Aorta (tissue), 5 donors: ENCODE measurements around the gene OBSCN. TPM values are rescaled to one million over a fixed set of nuclear protein-coding genes. Genes with fewer than 3 reads are reported as not detected.
A peak's percentile ranks its signal among the peaks of the same experiment; 100 is the strongest.

Experiments
- ATAC-seq: fragments of 200-7000 bp; cut with Tn5 transposase; one replicate; pipeline ENCODE4 v1.9.1; 2022; ENCODE audit warnings: moderate library complexity; ENCODE audit not compliant: low FRiP score
- DNase-seq, 2 donors: peaks; one replicate each; pipeline ENCODE4 v3.0.0-alpha.2; 2020
- H3K27ac ChIP-seq, 2 donors: one replicate each; pipeline ENCODE4 v1.5.1; 2013; ENCODE audit warnings: low read length in 2 of 2, mild to moderate bottlenecking in 2 of 2, moderate library complexity in 2 of 2, control low read depth in 1 of 2, inconsistent platforms in 1 of 2, low read depth in 1 of 2
- H3K27me3 ChIP-seq, 2 donors: one replicate each; pipeline ENCODE4 v1.6.1; 2013; ENCODE audit warnings: control low read depth in 1 of 2, low read length in 1 of 2, mild to moderate bottlenecking in 1 of 2, moderate library complexity in 1 of 2; ENCODE audit not compliant: insufficient read depth in 2 of 2, control insufficient read depth in 1 of 2
- H3K36me3 ChIP-seq, 2 donors: one replicate each; pipeline ENCODE4 v1.6.1; 2013; ENCODE audit warnings: control low read depth in 1 of 2, low read length in 1 of 2, mild to moderate bottlenecking in 1 of 2; ENCODE audit not compliant: insufficient read depth in 2 of 2, control insufficient read depth in 1 of 2
- H3K4me1 ChIP-seq, 2 donors: one replicate each; pipeline ENCODE4 v1.6.1; 2013; ENCODE audit warnings: low read length in 2 of 2, control low read depth in 1 of 2, mild to moderate bottlenecking in 1 of 2, moderate library complexity in 1 of 2; ENCODE audit not compliant: insufficient read depth in 2 of 2, control insufficient read depth in 1 of 2
- H3K4me3 ChIP-seq, 2 donors: one replicate each; pipeline ENCODE4 v1.5.1; 2013; ENCODE audit warnings: low read length in 2 of 2, control low read depth in 1 of 2, mild to moderate bottlenecking in 1 of 2
- H3K9me3 ChIP-seq: one replicate; pipeline ENCODE4 v1.6.1; 2013; ENCODE audit warnings: mild to moderate bottlenecking, low read length; ENCODE audit not compliant: control insufficient read depth
- WGBS, 2 donors: extraction: QIAGEN DNeasy Blood & Tissue Kit; methylation state at CpG; one replicate each; pipeline ENCODE4 v1.1.7; 2013; 5-methylcytosine and 5-hydroxymethylcytosine counted together
- intact Hi-C, 2 donors: fragments of 100-400 bp; cut with DNase I; formaldehyde crosslinking; loops; one replicate each; pipeline versions ENCODE4 v1.14.2 to v1.15.0; 2022
- polyA plus RNA-seq, 2 donors: library from polyadenylated mRNA; stranded (reverse); fragments of 200-250 nt; gene quantifications; one replicate each; pipeline ENCODE4 v1.2.3, GENCODE V29; 2013
- total RNA-seq, 2 donors: library from RNA; stranded (reverse); fragmentation: NEBNext Ultra II Directional; extraction: Animal tissue kit (Norgen Biotek cat#: 25700); gene quantifications; one replicate each; pipeline ENCODE4 v1.2.1, GENCODE V29; 2021
- donor health status: healthy with polysubstance abuse.
- donor health status: Bipolar disorder and iron deficiency.
- donor health status: DM: no; HTN: no; CAD: no.
- donor health status: DM: no; HTN: no; CAD: no.
- donor health status: DM: yes; HTN: yes; CAD: no.

OBSCN gene
- total and polyA plus RNA-seq, 4 donors = 2.0 to 19.3 (median 6.4) TPM

- WGBS, 2 donors = 91 to 92% methylated on average over 18 of the region's 18 CpGs
- Histone ChIP-seq H3K36me3 (no peaks in the 10 kb centered on the region), H3K4me3 (no peak overlapping the region), H3K9me3 (no peaks in the 10 kb centered on the region), H3K4me1 (no peaks in the 10 kb centered on the region), H3K27me3 (no peaks in the 10 kb centered on the region), H3K27ac (no peak overlapping the region)
- ATAC-seq = no peak
- no peak for DNase-seq
- intact Hi-C loops = loop anchor here in 1 of 2 donors (5.0 kb wide), 1 partner anchor 48 kb away; no protein-coding TSS in a partner anchor
Measured at GRCh38 chr1:228175316-228176023, 32.4 kb upstream of the OBSCN start.

- H3K27me3 ChIP-seq = no peaks in the 10 kb centered on the region
- H3K27ac ChIP-seq = no peak overlapping the region
- no peak overlapping the region for H3K4me3 ChIP-seq
- H3K9me3 ChIP-seq = no peaks in the 10 kb centered on the region
- WGBS, 2 donors = 93 to 94% methylated on average over 4 of the region's 4 CpGs
- no peaks in the 10 kb centered on the region for H3K36me3 ChIP-seq
- no peak for ATAC-seq
- H3K4me1 ChIP-seq = no peaks in the 10 kb centered on the region
- intact Hi-C loops = loop anchor here in 1 of 2 donors (5.0 kb wide), 1 partner anchor 49 kb away; no protein-coding TSS in a partner anchor
- DNase-seq = no peak
Measured at GRCh38 chr1:228176024-228176395, 31.8 kb upstream of the OBSCN start.

DNA sequence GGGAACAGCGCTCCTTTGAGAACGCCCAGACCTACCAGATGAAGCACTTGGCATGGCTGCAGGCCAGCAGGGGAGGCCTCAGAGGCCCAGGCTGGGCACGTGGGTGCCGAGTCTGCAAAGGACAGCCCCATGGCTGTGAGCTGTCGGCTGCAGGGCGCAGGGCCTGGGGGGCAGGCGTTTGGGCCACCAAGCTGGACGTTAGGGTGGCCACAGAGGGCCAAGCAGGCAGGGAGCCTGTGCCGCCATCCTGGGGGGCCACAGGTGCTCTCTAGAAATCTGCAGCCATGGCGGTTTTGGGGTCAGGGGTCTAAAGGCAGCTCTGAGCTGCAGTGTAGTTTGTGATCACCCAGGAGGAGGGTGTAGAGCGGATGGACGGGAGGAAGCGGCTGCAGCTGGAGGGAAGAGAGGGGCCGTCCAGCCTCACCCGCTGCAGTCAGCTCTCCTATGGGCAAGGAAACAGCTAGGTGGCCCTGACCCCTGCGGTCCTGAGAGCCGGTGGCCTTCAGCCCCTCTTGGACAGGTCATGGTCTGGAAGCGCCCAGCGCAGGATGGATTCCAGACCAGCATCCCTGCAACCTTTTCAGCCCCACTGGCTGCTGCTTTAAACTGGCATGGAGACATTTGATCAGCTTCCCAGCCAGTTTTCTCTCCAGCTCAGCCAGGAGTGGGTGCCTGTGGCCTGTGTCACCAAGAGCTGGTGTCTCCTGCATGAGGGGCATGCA lies 31.2 kb upstream of the OBSCN start:
- no peak overlapping the region for H3K27ac ChIP-seq
- no peaks in the 10 kb centered on the region for H3K9me3 ChIP-seq
- H3K4me1 ChIP-seq = no peaks in the 10 kb centered on the region
- H3K27me3 ChIP-seq = no peaks in the 10 kb centered on the region
- no peak overlapping the region for H3K4me3 ChIP-seq
- DNase-seq (no peak), ATAC-seq (no peak)
- 90 to 92% methylated on average over 17 to 19 of the region's 19 CpGs for WGBS, 2 donors
- H3K36me3 ChIP-seq = no peaks in the 10 kb centered on the region
- intact Hi-C loops = loop anchor here in 1 of 2 donors (5.0 kb wide), 1 partner anchor 49 kb away; no protein-coding TSS in a partner anchor

DNA sequence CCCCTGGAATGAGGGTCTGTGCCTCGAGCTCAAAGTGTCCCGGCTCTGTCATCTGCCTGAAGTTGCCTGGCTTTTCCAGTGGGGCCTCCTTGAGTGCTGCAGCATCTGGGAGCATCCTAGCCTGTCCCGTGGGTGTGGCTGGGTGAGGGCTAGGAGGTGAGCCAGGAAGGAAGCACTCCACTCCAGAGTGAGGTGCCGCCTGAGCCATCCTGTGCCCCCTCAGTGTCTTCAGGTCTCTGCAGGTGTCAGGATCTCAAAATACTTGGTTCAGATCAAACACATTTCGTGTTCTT lies 30.7 kb upstream of the OBSCN start:
- Histone ChIP-seq H3K36me3 (no peaks in the 10 kb centered on the region), H3K4me3 (no peak overlapping the region), H3K27me3 (no peaks in the 10 kb centered on the region), H3K27ac (no peak overlapping the region), H3K4me1 (no peaks in the 10 kb centered on the region), H3K9me3 (no peaks in the 10 kb centered on the region)
- 91 to 94% methylated on average over 5 of the region's 5 CpGs for WGBS, 2 donors
- intact Hi-C loops = loop anchor here in 1 of 2 donors (5.0 kb wide), 1 partner anchor 50 kb away; no protein-coding TSS in a partner anchor
- no peak for DNase-seq
- ATAC-seq = no peak

DNA sequence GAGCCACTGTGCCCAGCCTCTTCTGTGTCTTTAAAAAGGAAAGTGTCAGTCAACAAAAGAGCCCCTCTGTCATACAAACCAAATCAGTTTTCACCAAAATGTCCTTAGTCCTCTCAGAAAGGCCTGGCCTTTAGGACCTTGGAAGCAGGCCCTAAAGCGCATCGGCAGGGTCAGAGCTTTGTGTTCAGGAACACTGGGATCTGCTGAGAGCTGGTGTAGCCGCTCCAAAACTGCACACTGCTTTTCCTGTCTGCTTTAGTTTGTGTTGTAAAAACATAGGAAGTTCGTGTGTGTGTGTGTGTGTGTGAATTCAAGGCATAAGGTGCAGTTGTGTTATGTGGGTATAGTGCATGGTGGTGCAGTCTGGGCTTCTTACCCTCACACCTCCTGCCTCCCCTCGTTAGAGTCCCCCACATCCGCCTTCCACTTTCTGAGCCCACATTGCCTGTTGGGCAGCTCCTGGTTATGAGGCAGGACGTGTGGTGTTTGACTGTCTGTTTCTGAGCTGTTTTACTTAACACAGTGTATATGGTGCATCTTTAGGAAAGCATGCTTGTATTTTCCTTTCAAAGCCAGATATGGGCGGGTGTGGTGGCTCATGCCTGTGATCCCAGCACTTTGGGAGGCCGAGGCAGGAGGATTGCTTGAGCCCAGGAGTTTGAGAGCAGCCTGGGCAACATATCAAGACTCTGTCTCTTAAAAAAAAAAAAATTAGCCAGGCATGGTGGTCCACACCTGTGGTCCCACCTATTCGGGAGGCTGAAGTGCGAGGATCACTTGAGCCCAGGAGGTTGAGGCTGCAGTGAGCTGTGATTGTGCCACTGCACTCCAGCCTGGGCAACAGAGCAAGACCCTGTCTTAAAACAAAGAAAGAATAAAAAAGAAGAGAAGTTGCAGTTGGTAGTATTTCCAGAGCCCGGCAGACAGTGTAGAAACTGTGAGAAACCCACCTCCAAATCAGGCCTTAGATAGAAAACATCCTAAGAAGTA lies 29.8 kb upstream of the OBSCN start:
- H3K4me1 ChIP-seq = no peaks in the 10 kb centered on the region
- intact Hi-C loops = loop anchor here in 1 of 2 donors (5.0 kb wide), 1 partner anchor 51 kb away; no protein-coding TSS in a partner anchor
- no peaks in the 10 kb centered on the region for H3K9me3 ChIP-seq
- no peaks in the 10 kb centered on the region for H3K36me3 ChIP-seq
- H3K4me3 ChIP-seq = no peak overlapping the region
- H3K27me3 ChIP-seq = no peaks in the 10 kb centered on the region
- no peak overlapping the region for H3K27ac ChIP-seq
- ATAC-seq = no peak
- DNase-seq = peak in 1 of 2 donors; percentile 27
- 92 to 94% methylated on average over 12 of the region's 12 CpGs for WGBS, 2 donors

- no peak overlapping the region for H3K4me3 ChIP-seq
Measured at GRCh38 chr1:228178737-228179684, 28.8 kb upstream of the OBSCN start.

DNA sequence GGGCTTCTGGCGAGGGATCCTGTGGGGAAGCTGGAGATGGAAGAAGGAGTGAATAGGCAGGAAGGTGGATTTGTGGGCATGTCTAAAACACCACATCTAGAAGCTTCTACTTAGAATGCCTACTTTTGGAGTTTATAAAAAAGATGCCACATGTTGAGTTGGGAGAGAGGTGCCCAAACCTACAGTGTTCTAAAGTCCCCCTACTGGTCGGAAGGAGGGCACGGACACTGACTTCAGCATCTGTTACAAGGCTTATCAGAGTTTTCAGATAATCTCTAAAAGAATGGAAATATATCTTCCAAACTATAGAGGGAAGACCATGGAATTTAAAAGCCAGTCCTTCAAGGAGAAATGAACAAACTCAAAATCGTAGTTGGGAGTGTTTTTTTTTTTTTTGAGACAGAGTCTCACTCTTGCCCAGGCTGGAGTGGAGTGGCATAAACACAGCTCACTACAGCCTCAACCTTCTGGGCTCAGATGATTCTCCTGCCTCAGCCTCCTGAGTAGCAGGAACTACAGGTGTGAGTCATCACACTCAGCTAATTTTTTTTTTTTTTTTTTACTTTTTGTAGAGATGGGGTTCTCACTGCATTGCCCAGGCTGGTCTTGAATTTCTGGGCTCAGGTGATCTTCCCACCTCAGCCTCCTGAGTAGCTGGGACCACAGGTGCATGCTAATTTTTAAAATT lies 27.4 kb upstream of the OBSCN start:
- no peaks in the 10 kb centered on the region for H3K36me3 ChIP-seq
- intact Hi-C loops = no loop called here
- no peaks in the 10 kb centered on the region for H3K9me3 ChIP-seq
- no peaks in the 10 kb centered on the region for H3K27me3 ChIP-seq
- H3K4me1 ChIP-seq = no peaks in the 10 kb centered on the region
- no peak overlapping the region for H3K4me3 ChIP-seq
- ATAC-seq = no peak
- 74 to 76% methylated on average over 4 of the region's 4 CpGs for WGBS, 2 donors
- no peak overlapping the region for H3K27ac ChIP-seq
- DNase-seq = peak in 1 of 2 donors; percentile 33

More at GRCh38 chr1:228178737-228179684, 28.8 kb upstream of the OBSCN start:
- Histone ChIP-seq H3K27me3 (no peaks in the 10 kb centered on the region), H3K27ac (no peak overlapping the region), H3K4me1 (no peaks in the 10 kb centered on the region), H3K9me3 (no peaks in the 10 kb centered on the region), H3K36me3 (no peaks in the 10 kb centered on the region)
- intact Hi-C loops = loop anchor here in 1 of 2 donors (5.0 kb wide), 1 partner anchor 52 kb away; no protein-coding TSS in a partner anchor
- DNase-seq (peak in 1 of 2 donors; percentile 51), ATAC-seq (peak; percentile 28)
- WGBS, 2 donors = 65 to 73% methylated on average over 12 of the region's 12 CpGs
